GM12878 (cell line): ENCODE data around the gene PLEKHF1.

Source experiments
- CEBPB ChIP-seq, 2 experiments: fragments of 150-350 bp in 1 of 2; IDR thresholded peaks; 2 replicates each; pipeline ENCODE4 v1.6.1; 2012 to 2014; ENCODE audit warnings: low read depth in 2 of 2, low read length in 2 of 2, borderline replicate concordance in 1 of 2, inconsistent platforms in 1 of 2
- CHD2 ChIP-seq: IDR thresholded peaks from 2 replicates; pipeline ENCODE4 v1.6.1; 2011; ENCODE audit warnings: low read depth, low read length, improper control_type of control experiment, borderline replicate concordance
- CTCF ChIP-seq, 3 experiments: IDR thresholded peaks in 2 of 3; conservative IDR thresholded peaks in 1 of 3; 2 replicates each; pipeline ENCODE4 v1.5.1; 2011; ENCODE audit warnings: low read depth in 3 of 3, low read length in 3 of 3, mild to moderate bottlenecking in 3 of 3, control low read depth in 2 of 3, moderate library complexity in 2 of 3, inconsistent platforms in 1 of 3, mixed read lengths in 1 of 3; ENCODE audit not compliant: control insufficient read depth in 2 of 3, insufficient read depth in 1 of 3; ENCODE audit errors: extremely low read depth in 1 of 3
- MAX ChIP-seq: IDR thresholded peaks from 2 replicates; pipeline ENCODE4 v1.6.1; 2012; ENCODE audit warnings: low read depth, low read length, improper control_type of control experiment
- POLR2A ChIP-seq: IDR thresholded peaks from 2 replicates; pipeline ENCODE4 v1.6.1; 2011; ENCODE audit warnings: low read depth, mild to moderate bottlenecking, low read length
- SUZ12 ChIP-seq: fragments of 200-600 bp; sonication (generic); IDR thresholded peaks from one replicate; pipeline ENCODE4 v1.6.1; 2018; ENCODE audit warnings: antibody characterized with exemption, mild to moderate bottlenecking; ENCODE audit not compliant: unreplicated experiment
- WRNIP1 ChIP-seq: IDR thresholded peaks from 2 replicates; pipeline ENCODE4 v1.6.1; 2011; ENCODE audit warnings: low read depth, low read length, improper control_type of control experiment, borderline replicate concordance
- ZSCAN29 ChIP-seq: fragments of 450-650 bp; IDR thresholded peaks from 2 replicates; pipeline ENCODE4 v1.6.1; 2017; ENCODE audit warnings: mild to moderate bottlenecking, moderate library complexity
- TF ChIP-seq, protein P1 (sequence below): IDR thresholded peaks from 2 replicates; pipeline ENCODE4 v1.6.1; 2012; ENCODE audit warnings: mild to moderate bottlenecking, low read depth, low read length

GRCh38 chr19:29686285-29686805 is 21.1 kb downstream of the PLEKHF1 start:
- TF ChIP-seq ZSCAN29 (no peak), MAX (no peak), CHD2 (no peak), POLR2A (no peak), WRNIP1 (no peak), CEBPB (IDR thresholded peaks at IDR 0.05; ENCODE audit: borderline replicate concordance in 1 of 2, low read depth in 2 of 2, low read length in 2 of 2) (no peak), CTCF (IDR thresholded peaks at IDR 0.05 in 2 of 3, conservative IDR thresholded peaks at IDR 0.05 in 1 of 3; ENCODE audit: control insufficient read depth in 2 of 3, extremely low read depth in 1 of 3, insufficient read depth in 1 of 3, low read depth in 3 of 3, low read length in 3 of 3) (no peak), SUZ12 (no peak)
- TF ChIP-seq, protein P1, sequence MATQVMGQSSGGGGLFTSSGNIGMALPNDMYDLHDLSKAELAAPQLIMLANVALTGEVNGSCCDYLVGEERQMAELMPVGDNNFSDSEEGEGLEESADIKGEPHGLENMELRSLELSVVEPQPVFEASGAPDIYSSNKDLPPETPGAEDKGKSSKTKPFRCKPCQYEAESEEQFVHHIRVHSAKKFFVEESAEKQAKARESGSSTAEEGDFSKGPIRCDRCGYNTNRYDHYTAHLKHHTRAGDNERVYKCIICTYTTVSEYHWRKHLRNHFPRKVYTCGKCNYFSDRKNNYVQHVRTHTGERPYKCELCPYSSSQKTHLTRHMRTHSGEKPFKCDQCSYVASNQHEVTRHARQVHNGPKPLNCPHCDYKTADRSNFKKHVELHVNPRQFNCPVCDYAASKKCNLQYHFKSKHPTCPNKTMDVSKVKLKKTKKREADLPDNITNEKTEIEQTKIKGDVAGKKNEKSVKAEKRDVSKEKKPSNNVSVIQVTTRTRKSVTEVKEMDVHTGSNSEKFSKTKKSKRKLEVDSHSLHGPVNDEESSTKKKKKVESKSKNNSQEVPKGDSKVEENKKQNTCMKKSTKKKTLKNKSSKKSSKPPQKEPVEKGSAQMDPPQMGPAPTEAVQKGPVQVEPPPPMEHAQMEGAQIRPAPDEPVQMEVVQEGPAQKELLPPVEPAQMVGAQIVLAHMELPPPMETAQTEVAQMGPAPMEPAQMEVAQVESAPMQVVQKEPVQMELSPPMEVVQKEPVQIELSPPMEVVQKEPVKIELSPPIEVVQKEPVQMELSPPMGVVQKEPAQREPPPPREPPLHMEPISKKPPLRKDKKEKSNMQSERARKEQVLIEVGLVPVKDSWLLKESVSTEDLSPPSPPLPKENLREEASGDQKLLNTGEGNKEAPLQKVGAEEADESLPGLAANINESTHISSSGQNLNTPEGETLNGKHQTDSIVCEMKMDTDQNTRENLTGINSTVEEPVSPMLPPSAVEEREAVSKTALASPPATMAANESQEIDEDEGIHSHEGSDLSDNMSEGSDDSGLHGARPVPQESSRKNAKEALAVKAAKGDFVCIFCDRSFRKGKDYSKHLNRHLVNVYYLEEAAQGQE: no peak
